Medulla oblongata (tissue), 1 donor: Measurements from ENCODE around the gene SPG7.

ENCODE experiments used
- DNase-seq: peaks from one replicate; pipeline ENCODE4 v3.0.0-alpha.2; 2015; ENCODE audit errors: extremely low spot score

Gene SPG7

GRCh38 chr16:89546781-89547180 lies 38.6 kb downstream of the SPG7 start:
- no peak for DNase-seq

- no peak for DNase-seq
Observed at GRCh38 chr16:89547291-89547690, 39.1 kb downstream of the SPG7 start.

- DNase-seq = no peak
Observed at GRCh38 chr16:89547860-89548259, 39.7 kb downstream of the SPG7 start.

- DNase-seq = no peak
Observed at GRCh38 chr16:89548344-89549006, 40.3 kb downstream of the SPG7 start.

- DNase-seq = no peak
Observed at GRCh38 chr16:89549007-89549700, 41.0 kb downstream of the SPG7 start.

- DNase-seq = no peak
Observed at GRCh38 chr16:89550421-89551007, 42.3 kb downstream of the SPG7 start.

- DNase-seq = no peak
Observed at GRCh38 chr16:89552329-89552728, 44.1 kb downstream of the SPG7 start.

GRCh38 chr16:89552913-89553312 lies 44.7 kb downstream of the SPG7 start:
- DNase-seq = no peak

- no peak for DNase-seq
Observed at GRCh38 chr16:89553733-89554132, 45.5 kb downstream of the SPG7 start.

- no peak for DNase-seq
Observed at GRCh38 chr16:89554343-89554742, 46.1 kb downstream of the SPG7 start.

- DNase-seq = no peak
Observed at GRCh38 chr16:89555265-89555664, 47.1 kb downstream of the SPG7 start.

GRCh38 chr16:89555780-89556179 lies 47.6 kb downstream of the SPG7 start:
- no peak for DNase-seq

GRCh38 chr16:89556750-89557689 lies 48.8 kb downstream of the SPG7 start:
- peak; percentile 97 for DNase-seq

GRCh38 chr16:89557690-89558490 lies 49.7 kb downstream of the SPG7 start:
- no peak for DNase-seq

GRCh38 chr16:89560378-89561141 lies 52.4 kb downstream of the SPG7 start, which contains the start of gene RPL13:
Gene RPL13 (plus strand): TSS chr16:89560682. CDS start chr16:89560960, 278 bp downstream.
- DNase-seq = peak; percentile 96

- DNase-seq = no peak
Observed at GRCh38 chr16:89561142-89561883, 53.1 kb downstream of the SPG7 start.

- no peak for DNase-seq
Observed at GRCh38 chr16:89561884-89562599, 53.8 kb downstream of the SPG7 start.

GRCh38 chr16:89562939-89563338 lies 54.7 kb downstream of the SPG7 start:
- peak; percentile 60 for DNase-seq
